Adipocyte (in vitro differentiated cells): ENCODE data around the gene MEIG1.
A peak's percentile ranks its signal among the peaks of the same experiment; 100 is the strongest.
"Not testable (repeated sequence)": the region's sequence is repeated elsewhere in the genome, so short reads cannot be mapped to it uniquely, and the experiment has no call there.

Experiments
- DNase-seq: peaks from one replicate; pipeline ENCODE4 v3.0.0-alpha.2; 2015; ENCODE audit warnings: low read depth
- H3K27me3 ChIP-seq: replicated peaks from 2 replicates; pipeline ENCODE4 v1.7.0; 2013; ENCODE audit warnings: mild to moderate bottlenecking, low read length, moderate library complexity; ENCODE audit not compliant: control insufficient read depth, insufficient read depth
- H3K36me3 ChIP-seq: 2 replicates; pipeline ENCODE4 v1.7.0; 2013; ENCODE audit warnings: low read length, mild to moderate bottlenecking, moderate library complexity; ENCODE audit not compliant: control insufficient read depth, insufficient read depth, severe bottlenecking
- H3K4me1 ChIP-seq: 2 replicates; pipeline ENCODE4 v1.7.0; 2013; ENCODE audit warnings: mild to moderate bottlenecking, low read length, moderate library complexity; ENCODE audit not compliant: control insufficient read depth, insufficient read depth
- H3K4me3 ChIP-seq: 2 replicates; pipeline ENCODE4 v1.7.0; 2013; ENCODE audit warnings: mild to moderate bottlenecking, low read length, moderate library complexity
- H3K9ac ChIP-seq: 2 replicates; pipeline ENCODE4 v1.7.0; 2013; ENCODE audit warnings: mild to moderate bottlenecking, low read length, moderate library complexity
- H3K9me3 ChIP-seq: 2 replicates; pipeline ENCODE4 v1.7.0; 2013; ENCODE audit warnings: mild to moderate bottlenecking, low read length, moderate library complexity; ENCODE audit not compliant: control insufficient read depth

The MEIG1 gene

DNA sequence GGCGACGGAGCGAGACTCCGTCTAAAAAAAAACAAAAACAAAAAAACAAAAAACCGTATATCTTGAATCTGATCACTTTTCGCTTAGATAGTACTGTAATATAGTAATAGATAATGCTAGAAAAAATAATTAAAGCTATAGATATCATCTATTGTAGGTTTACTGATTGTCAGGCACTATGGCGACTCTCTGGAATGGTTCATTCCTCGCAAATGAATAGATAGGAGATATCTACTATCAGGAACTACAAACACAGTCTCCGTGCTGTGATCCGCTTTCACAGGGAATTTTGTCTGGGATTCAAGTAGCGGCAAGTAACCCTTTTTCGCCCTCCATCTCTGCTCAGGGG is 342 bp upstream of the MEIG1 start:
- H3K9me3 ChIP-seq, result no peaks in the 10 kb centered on the region
- peak overlapping the region; percentile 94 for H3K4me3 ChIP-seq
- DNase-seq, result no peak
- peaks cover 3% of the 10 kb centered on the region for H3K4me1 ChIP-seq
- peak overlapping the region; percentile 96 for H3K9ac ChIP-seq
- no peaks in the 10 kb centered on the region for H3K36me3 ChIP-seq
- H3K27me3 ChIP-seq, result no peaks in the 10 kb centered on the region

GRCh38 chr10:14967897-14968296 is 8.7 kb downstream of the MEIG1 start:
- DNase-seq, result no peak
- Histone ChIP-seq H3K4me1 (no peaks in the 10 kb centered on the region), H3K36me3 (no peaks in the 10 kb centered on the region)

GRCh38 chr10:14971867-14972448 is 12.8 kb downstream of the MEIG1 start:
- Histone ChIP-seq H3K27me3 (peaks cover 14% of the 10 kb centered on the region), H3K4me1 (no peaks in the 10 kb centered on the region), H3K4me3 (no peak overlapping the region), H3K9ac (no peak overlapping the region), H3K9me3 (no peaks in the 10 kb centered on the region), H3K36me3 (no peaks in the 10 kb centered on the region)
- DNase-seq, result peak; percentile 19

More at GRCh38 chr10:14967897-14968296, 8.7 kb downstream of the MEIG1 start:
- H3K27me3 ChIP-seq, result peaks cover 8% of the 10 kb centered on the region
- no peaks in the 10 kb centered on the region for H3K9me3 ChIP-seq
- H3K9ac ChIP-seq, result no peak overlapping the region
- H3K4me3 ChIP-seq, result no peak overlapping the region

DNA sequence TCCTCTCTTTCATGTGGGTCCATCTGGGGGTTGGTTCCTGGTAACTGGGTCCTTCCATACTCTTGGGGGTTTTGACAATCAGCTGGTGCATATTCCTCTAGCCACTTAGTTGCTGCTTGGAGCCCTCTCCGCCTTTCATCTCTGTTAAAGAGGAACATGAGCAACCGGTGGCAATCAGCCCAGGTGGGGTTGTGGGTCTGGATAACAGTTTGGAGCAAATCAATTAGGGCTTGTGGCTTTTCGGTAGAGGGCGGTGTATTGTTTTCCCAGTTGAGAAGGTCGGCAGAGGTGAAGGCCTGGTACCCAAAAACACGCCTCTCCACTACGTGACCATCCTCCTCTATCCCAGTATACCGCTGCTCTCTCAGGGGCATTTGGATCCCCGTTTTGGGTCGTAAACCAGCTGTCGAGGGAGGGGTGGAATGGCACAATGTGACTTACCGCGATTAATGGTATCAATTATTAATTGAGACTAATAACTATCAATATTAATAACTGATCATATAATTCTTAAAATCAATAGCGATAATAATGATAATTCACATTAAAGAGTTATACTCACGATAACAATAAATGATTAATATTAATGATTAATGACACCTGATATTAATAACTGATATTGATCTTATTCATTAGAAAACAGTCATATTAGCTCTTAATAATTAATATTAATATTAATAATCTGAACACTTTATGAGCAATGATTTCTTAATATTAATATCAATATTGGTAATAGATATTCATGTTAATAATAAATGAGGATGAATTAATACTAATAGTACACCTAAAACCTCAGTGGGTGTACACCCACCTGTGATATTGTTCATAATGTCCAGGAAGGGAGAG is 15.2 kb downstream of the MEIG1 start:
- H3K9ac ChIP-seq, H3K36me3 ChIP-seq, DNase-seq, H3K4me3 ChIP-seq, H3K9me3 ChIP-seq, H3K4me1 ChIP-seq: not testable (repeated sequence)
- peaks cover 16% of the 10 kb centered on the region for H3K27me3 ChIP-seq

GRCh38 chr10:14975672-14976273 is 16.6 kb downstream of the MEIG1 start:
- no peak overlapping the region for H3K4me3 ChIP-seq
- H3K9me3 ChIP-seq, result no peaks in the 10 kb centered on the region
- H3K4me1 ChIP-seq, result no peaks in the 10 kb centered on the region
- H3K9ac ChIP-seq, result no peak overlapping the region
- peaks cover 8% of the 10 kb centered on the region for H3K27me3 ChIP-seq
- no peaks in the 10 kb centered on the region for H3K36me3 ChIP-seq
- DNase-seq, result no peak

GRCh38 chr10:14982744-14983143 is 23.6 kb downstream of the MEIG1 start:
- H3K36me3 ChIP-seq, result no peaks in the 10 kb centered on the region
- no peaks in the 10 kb centered on the region for H3K9me3 ChIP-seq

DNA sequence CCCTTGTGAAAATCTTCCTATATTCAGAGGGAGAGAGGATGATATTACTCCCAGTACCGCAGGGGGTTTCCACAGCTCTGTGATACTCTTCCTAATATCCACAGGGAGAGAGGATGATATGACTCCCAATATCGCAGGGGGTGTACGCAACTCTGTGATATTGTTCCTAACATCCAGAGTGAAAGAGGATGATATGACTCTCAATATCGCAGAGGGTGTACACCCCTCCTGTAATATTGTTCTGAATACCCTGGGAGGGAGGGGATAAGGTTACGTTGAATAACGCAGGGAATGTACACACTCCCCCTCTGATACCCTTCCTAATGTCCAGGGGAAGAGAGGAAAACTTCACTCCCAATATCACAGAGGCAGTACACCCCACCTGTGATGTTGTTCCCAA is 30.4 kb downstream of the MEIG1 start:
- H3K9ac ChIP-seq, H3K4me1 ChIP-seq, DNase-seq, H3K4me3 ChIP-seq, H3K36me3 ChIP-seq, H3K27me3 ChIP-seq, H3K9me3 ChIP-seq: not testable (repeated sequence)

More at GRCh38 chr10:14982744-14983143, 23.6 kb downstream of the MEIG1 start:
- no peak overlapping the region for H3K4me3 ChIP-seq
- H3K27me3 ChIP-seq, result peaks cover 2% of the 10 kb centered on the region
- H3K4me1 ChIP-seq, result no peaks in the 10 kb centered on the region
- no peak for DNase-seq
- no peak overlapping the region for H3K9ac ChIP-seq

DNA sequence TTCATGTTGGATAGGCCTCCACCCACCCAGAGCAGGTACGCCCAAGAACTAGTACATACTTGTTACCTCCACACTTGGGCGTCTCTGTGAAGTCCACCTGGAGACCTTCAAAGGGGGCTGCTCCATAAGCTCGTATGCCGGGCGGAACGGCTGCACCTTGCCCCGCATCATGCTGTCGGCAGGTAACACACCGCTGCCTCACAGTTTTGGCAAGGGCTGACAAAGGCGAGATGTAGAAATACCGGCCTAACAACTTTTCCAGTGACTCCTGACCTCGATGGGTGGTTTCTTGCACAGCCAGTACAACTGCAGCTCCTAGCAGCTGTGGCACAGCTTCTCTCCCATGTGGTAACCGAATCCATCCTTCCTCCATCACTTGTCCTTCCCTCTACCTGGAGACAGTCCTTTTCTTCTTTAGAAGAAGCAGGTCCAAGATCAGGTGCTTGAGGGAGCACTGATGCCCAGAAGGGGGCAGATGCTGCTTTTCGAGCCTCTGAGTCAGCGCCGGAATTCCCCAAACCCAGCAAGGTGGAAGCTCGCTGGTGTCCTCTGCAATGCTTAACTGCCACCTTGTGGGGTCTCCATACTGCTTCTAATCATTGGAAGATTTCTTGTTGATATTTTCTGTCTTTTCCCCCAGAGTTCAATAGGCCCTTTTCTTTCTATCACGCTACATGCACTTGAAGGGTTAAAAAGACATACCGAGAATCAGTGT is 32.0 kb downstream of the MEIG1 start:
- peak; percentile 60 for DNase-seq
- H3K36me3 ChIP-seq, result not testable (repeated sequence)

GRCh38 chr10:14992336-14992735 is 33.1 kb downstream of the MEIG1 start:
- H3K4me3 ChIP-seq, H3K27me3 ChIP-seq, H3K9ac ChIP-seq, H3K36me3 ChIP-seq, H3K9me3 ChIP-seq, H3K4me1 ChIP-seq, DNase-seq: not testable (repeated sequence)

More for the DNA sequence above, 32.0 kb downstream of the MEIG1 start:
- H3K9ac ChIP-seq, H3K9me3 ChIP-seq, H3K4me1 ChIP-seq, H3K4me3 ChIP-seq, H3K27me3 ChIP-seq: not testable (repeated sequence)

DNA sequence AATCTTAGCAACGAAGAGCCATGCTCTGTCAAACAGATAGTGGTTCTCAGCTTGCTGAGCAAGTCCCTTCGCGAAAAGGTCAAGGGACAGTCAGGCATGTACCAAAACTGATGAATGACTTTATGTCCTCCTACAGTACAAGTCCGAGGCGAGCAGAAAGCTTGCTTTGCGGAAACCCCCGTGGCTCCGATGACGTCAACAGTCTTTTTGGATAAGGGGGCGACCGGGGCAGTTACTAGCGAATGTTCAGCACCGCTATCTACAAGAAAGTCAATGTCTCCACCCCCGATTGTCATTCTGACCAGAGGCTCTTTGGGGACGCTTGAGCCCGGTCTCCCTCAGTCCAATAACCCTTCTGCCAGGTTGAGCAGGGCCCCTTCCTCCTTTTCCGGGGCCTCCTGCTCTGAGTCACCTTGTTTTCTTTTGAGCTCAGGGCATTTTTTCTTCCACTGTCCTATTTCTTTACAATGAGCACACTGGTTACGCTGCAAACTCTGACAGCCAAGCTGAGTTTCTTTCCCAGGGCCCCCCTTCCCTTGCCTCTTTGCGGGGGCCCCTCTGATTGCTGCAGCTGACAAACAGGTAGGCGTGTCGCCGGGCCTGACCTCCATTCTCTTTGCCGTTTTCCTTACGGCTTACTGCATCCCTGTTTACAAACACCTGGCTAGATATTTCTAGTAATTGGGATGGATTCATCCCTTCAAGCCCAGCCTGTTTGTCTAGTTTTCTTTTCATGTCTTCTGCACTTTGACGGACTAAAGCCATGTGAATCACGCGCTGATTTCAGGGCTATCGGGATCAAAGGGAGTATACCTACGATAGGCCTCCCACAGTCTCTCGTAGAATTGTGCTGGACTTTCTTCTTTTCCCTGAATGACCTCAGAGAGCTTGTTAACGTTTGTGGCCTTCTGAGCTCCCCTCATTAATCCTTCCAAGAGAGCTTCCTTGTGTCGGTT is 34.6 kb downstream of the MEIG1 start:
- not testable (repeated sequence) for DNase-seq, H3K9me3 ChIP-seq, H3K36me3 ChIP-seq, H3K9ac ChIP-seq, H3K4me3 ChIP-seq, H3K27me3 ChIP-seq, H3K4me1 ChIP-seq
